H9 (cell line): ENCODE data around the gene MMRN2. TPM values are rescaled to one million over a fixed set of nuclear protein-coding genes. Genes with fewer than 3 reads are reported as not detected.

Source experiments
- DNase-seq: peaks from one replicate; pipeline ENCODE4 v3.0.0-alpha.2; 2017
- H2AFZ ChIP-seq: one replicate; pipeline ENCODE4 v1.6.1; 2013; ENCODE audit warnings: mild to moderate bottlenecking, low read length, control low read depth, moderate library complexity
- H2AK5ac ChIP-seq: 2 replicates; pipeline ENCODE4 v1.6.1; 2013; ENCODE audit warnings: low read length, control low read depth, mixed read lengths; ENCODE audit not compliant: insufficient read length
- H2BK120ac ChIP-seq: one replicate; pipeline ENCODE4 v1.6.1; 2013; ENCODE audit warnings: low read depth, mild to moderate bottlenecking, low read length, control low read depth, inconsistent platforms; ENCODE audit not compliant: poor library complexity, severe bottlenecking
- H2BK12ac ChIP-seq: 2 replicates; pipeline ENCODE4 v1.6.1; 2013; ENCODE audit warnings: low read length, control low read depth, mixed read lengths, low read depth; ENCODE audit not compliant: insufficient read length
- H2BK15ac ChIP-seq: 2 replicates; pipeline ENCODE4 v1.6.1; 2013; ENCODE audit warnings: low read depth, low read length, control low read depth
- H2BK20ac ChIP-seq: one replicate; pipeline ENCODE4 v1.6.1; 2013; ENCODE audit warnings: low read depth, mild to moderate bottlenecking, low read length, control low read depth, inconsistent platforms; ENCODE audit not compliant: poor library complexity, severe bottlenecking
- H2BK5ac ChIP-seq: 2 replicates; pipeline ENCODE4 v1.6.1; 2013; ENCODE audit warnings: low read length, control low read depth, mixed read lengths; ENCODE audit not compliant: insufficient read length
- H3K14ac ChIP-seq: 2 replicates; pipeline ENCODE4 v1.6.1; 2013; ENCODE audit warnings: low read length, control low read depth; ENCODE audit not compliant: insufficient read depth
- H3K18ac ChIP-seq: 2 replicates; pipeline ENCODE4 v1.6.1; 2013; ENCODE audit warnings: low read depth, mild to moderate bottlenecking, mixed read lengths, low read length, control low read depth; ENCODE audit not compliant: insufficient read length
- H3K23ac ChIP-seq: 2 replicates; pipeline ENCODE4 v1.6.1; 2013; ENCODE audit warnings: low read length, control low read depth, mixed read lengths, low read depth; ENCODE audit not compliant: insufficient read length
- H3K23me2 ChIP-seq: 2 replicates; pipeline ENCODE4 v1.6.1; 2013; ENCODE audit warnings: low read depth, mild to moderate bottlenecking, mixed read lengths, low read length, control low read depth; ENCODE audit not compliant: insufficient read length, poor library complexity, severe bottlenecking
- H3K27ac ChIP-seq: 2 replicates; pipeline ENCODE4 v1.5.1; 2013; ENCODE audit warnings: low read length, control low read depth, mixed read lengths, low read depth; ENCODE audit not compliant: insufficient read length
- H3K27me3 ChIP-seq: 2 replicates; pipeline ENCODE4 v1.6.1; 2013; ENCODE audit warnings: low read length, control low read depth, inconsistent platforms; ENCODE audit not compliant: insufficient read depth
- H3K4ac ChIP-seq: 2 replicates; pipeline ENCODE4 v1.6.1; 2013; ENCODE audit warnings: low read depth, mild to moderate bottlenecking, control low read depth, inconsistent platforms, low read length, moderate library complexity
- H3K4me1 ChIP-seq: 2 replicates; pipeline ENCODE4 v1.6.1; 2013; ENCODE audit warnings: low read length, control low read depth, inconsistent platforms; ENCODE audit not compliant: insufficient read depth
- H3K4me2 ChIP-seq: 2 replicates; pipeline ENCODE4 v1.6.1; 2013; ENCODE audit warnings: low read length, control low read depth, mixed read lengths; ENCODE audit not compliant: insufficient read length, insufficient read depth
- H3K56ac ChIP-seq: 2 replicates; pipeline ENCODE4 v1.6.1; 2013; ENCODE audit warnings: low read depth, mild to moderate bottlenecking, mixed read lengths, low read length, control low read depth; ENCODE audit not compliant: insufficient read length
- H3K79me1 ChIP-seq: 2 replicates; pipeline ENCODE4 v1.6.1; 2013; ENCODE audit warnings: low read depth, mild to moderate bottlenecking, moderate library complexity, low read length, control low read depth, inconsistent platforms; ENCODE audit not compliant: insufficient read depth, poor library complexity, severe bottlenecking
- H3K79me2 ChIP-seq: 2 replicates; pipeline ENCODE4 v1.6.1; 2013; ENCODE audit warnings: low read length, control low read depth, inconsistent platforms; ENCODE audit not compliant: insufficient read depth
- H3K9ac ChIP-seq: 2 replicates; pipeline ENCODE4 v1.6.1; 2013; ENCODE audit warnings: low read length, control low read depth, mixed read lengths; ENCODE audit not compliant: insufficient read length; ENCODE audit errors: extremely low read depth
- H3K9me3 ChIP-seq: one replicate; pipeline ENCODE4 v1.6.1; 2013; ENCODE audit warnings: low read depth, low read length, inconsistent platforms; ENCODE audit not compliant: control insufficient read depth
- H3T11ph ChIP-seq: one replicate; pipeline ENCODE4 v1.6.1; 2013; ENCODE audit warnings: mild to moderate bottlenecking, low read length, control low read depth, inconsistent platforms
- H4K20me1 ChIP-seq: one replicate; pipeline ENCODE4 v1.6.1; 2013; ENCODE audit not compliant: control insufficient read depth, insufficient read length, insufficient read depth
- H4K5ac ChIP-seq: 2 replicates; pipeline ENCODE4 v1.6.1; 2013; ENCODE audit warnings: low read depth, mild to moderate bottlenecking, mixed read lengths, low read length, control low read depth; ENCODE audit not compliant: insufficient read length
- H4K8ac ChIP-seq: replicated peaks from 2 replicates; pipeline ENCODE4 v1.6.1; 2013; ENCODE audit warnings: low read length, control low read depth, mixed read lengths, low read depth; ENCODE audit not compliant: insufficient read length
- H4K91ac ChIP-seq: 2 replicates; pipeline ENCODE4 v1.6.1; 2013; ENCODE audit warnings: low read depth, mild to moderate bottlenecking, moderate library complexity, mixed read lengths, low read length, control low read depth; ENCODE audit not compliant: insufficient read length
- H3K27ac Mint-ChIP-seq, 3 experiments: 2 replicates in 2 of 3; 3 replicates in 1 of 3; pipeline ENCODE4 v1.8.0; 2020 to 2021; ENCODE audit warnings: mixed read lengths in 3 of 3, mild to moderate bottlenecking in 1 of 3, moderate library complexity in 1 of 3
- H3K27me3 Mint-ChIP-seq: 2 replicates; pipeline ENCODE4 v1.8.0; 2021; ENCODE audit warnings: low read depth, mild to moderate bottlenecking, moderate library complexity, mixed read lengths
- H3K36me3 Mint-ChIP-seq, 3 experiments: 2 replicates in 2 of 3; 3 replicates in 1 of 3; pipeline ENCODE4 v1.8.0; 2020 to 2021; ENCODE audit warnings: low read depth in 3 of 3, mixed read lengths in 3 of 3; ENCODE audit not compliant: insufficient read depth in 1 of 3
- H3K4me1 Mint-ChIP-seq, 2 experiments: 2 replicates each; pipeline ENCODE4 v1.8.0; 2020; ENCODE audit warnings: mixed read lengths in 2 of 2
- H3K4me3 Mint-ChIP-seq, 2 experiments: 2 replicates in 1 of 2; 3 replicates in 1 of 2; pipeline ENCODE4 v1.8.0; 2020 to 2021; ENCODE audit warnings: mild to moderate bottlenecking in 2 of 2, mixed read lengths in 2 of 2, moderate library complexity in 1 of 2
- H3K9me3 Mint-ChIP-seq, 2 experiments: 2 replicates in 1 of 2; 3 replicates in 1 of 2; pipeline ENCODE4 v1.8.0; 2020; ENCODE audit warnings: mild to moderate bottlenecking in 2 of 2, mixed read lengths in 2 of 2, moderate library complexity in 1 of 2
- WGBS: extraction: QIAGEN DNeasy Blood & Tissue Kit; methylation state at CpG from one replicate; pipeline ENCODE4 v1.1.7; 2013; ENCODE audit warnings: missing lambda C conversion rate, low lambda C conversion rate, mixed read lengths; ENCODE audit not compliant: insufficient read length; ENCODE audit errors: extremely low coverage; 5-methylcytosine and 5-hydroxymethylcytosine counted together
- total RNA-seq: library from RNA; stranded (reverse); gene quantifications from 2 replicates; pipeline ENCODE4 v1.2.1, GENCODE V29; 2021
- TF ChIP-seq, protein P1 (sequence below): fragments of 200-600 bp; sonication (generic); conservative IDR thresholded peaks from 3 replicates; pipeline ENCODE4 v1.8.0; 2021; ENCODE audit warnings: antibody characterized with exemption, mild to moderate bottlenecking

The MMRN2 gene
- total RNA-seq, 1 experiment from 2014 or later: 1.0 TPM

DNA sequence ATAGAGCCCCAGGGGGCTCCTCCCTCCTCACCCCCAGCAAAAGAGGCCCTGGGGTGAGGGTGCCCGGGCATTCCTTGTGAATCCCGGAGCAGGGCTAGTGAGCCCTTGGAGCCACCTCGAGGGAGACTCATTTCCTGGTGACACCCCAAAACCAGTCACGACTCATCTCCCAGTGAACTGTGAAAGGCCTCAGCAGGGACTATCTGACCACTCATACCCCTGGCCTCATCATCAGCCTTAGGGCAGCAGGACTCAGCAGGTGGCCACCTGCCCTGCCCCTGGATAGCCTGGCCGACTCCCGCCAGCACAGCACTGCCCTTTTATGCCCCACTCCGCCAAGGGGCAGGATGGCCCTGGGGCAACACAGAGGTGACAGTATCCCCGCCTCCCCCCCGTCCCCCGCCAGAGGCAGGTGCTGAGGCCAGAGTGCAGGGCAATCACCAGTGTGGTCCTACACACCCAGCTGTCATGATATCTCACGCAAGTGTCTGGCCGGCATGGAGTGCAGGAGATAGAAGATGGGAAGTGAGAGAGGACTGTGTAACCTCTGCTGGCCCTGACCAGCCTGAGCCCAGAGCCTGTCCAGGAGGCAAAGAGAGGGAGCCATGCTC, 4.2 kb upstream of the MMRN2 start:
- no peaks in the 10 kb centered on the region for H4K20me1 ChIP-seq
- H2BK5ac ChIP-seq: no peak overlapping the region
- H3K23me2 ChIP-seq: no peaks in the 10 kb centered on the region
- H2BK15ac ChIP-seq: no peak overlapping the region
- H3K27me3 ChIP-seq: no peaks in the 10 kb centered on the region
- peaks cover 2% of the 10 kb centered on the region; the same call in 1 of the 2 replicates for H3K4me1 ChIP-seq
- H3K27ac ChIP-seq: no peak overlapping the region
- H2AK5ac ChIP-seq: no peak overlapping the region
- no peak overlapping the region for H3K14ac ChIP-seq
- no peak overlapping the region for H4K91ac ChIP-seq
- H3T11ph ChIP-seq: no peak overlapping the region
- WGBS: no CpG with 5 or more reads among the region's 12 CpGs
- H3K56ac ChIP-seq: no peak overlapping the region
- H2BK20ac ChIP-seq: no peak overlapping the region
- Mint-ChIP-seq H3K4me3 (no peak overlapping the region; a peak in 1 of 5 replicates), H3K4me1 (peaks cover 28 to 34% of the 10 kb centered on the region in 2 experiments), H3K9me3 (no peaks in the 10 kb centered on the region), H3K27ac (no peak overlapping the region), H3K36me3 (no peaks in the 10 kb centered on the region), H3K27me3 (no peaks in the 10 kb centered on the region; the same call in 1 of the 2 replicates)
- H3K9me3 ChIP-seq: no peaks in the 10 kb centered on the region
- H3K18ac ChIP-seq: no peak overlapping the region
- DNase-seq: no peak
- no peak overlapping the region for H3K4me2 ChIP-seq
- no peak overlapping the region for H2BK12ac ChIP-seq
- no peaks in the 10 kb centered on the region for H3K79me1 ChIP-seq
- TF ChIP-seq, protein P1, sequence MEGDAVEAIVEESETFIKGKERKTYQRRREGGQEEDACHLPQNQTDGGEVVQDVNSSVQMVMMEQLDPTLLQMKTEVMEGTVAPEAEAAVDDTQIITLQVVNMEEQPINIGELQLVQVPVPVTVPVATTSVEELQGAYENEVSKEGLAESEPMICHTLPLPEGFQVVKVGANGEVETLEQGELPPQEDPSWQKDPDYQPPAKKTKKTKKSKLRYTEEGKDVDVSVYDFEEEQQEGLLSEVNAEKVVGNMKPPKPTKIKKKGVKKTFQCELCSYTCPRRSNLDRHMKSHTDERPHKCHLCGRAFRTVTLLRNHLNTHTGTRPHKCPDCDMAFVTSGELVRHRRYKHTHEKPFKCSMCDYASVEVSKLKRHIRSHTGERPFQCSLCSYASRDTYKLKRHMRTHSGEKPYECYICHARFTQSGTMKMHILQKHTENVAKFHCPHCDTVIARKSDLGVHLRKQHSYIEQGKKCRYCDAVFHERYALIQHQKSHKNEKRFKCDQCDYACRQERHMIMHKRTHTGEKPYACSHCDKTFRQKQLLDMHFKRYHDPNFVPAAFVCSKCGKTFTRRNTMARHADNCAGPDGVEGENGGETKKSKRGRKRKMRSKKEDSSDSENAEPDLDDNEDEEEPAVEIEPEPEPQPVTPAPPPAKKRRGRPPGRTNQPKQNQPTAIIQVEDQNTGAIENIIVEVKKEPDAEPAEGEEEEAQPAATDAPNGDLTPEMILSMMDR: no peak
- no peak overlapping the region for H4K5ac ChIP-seq
- H3K79me2 ChIP-seq: no peaks in the 10 kb centered on the region
- H4K8ac ChIP-seq: no peak overlapping the region
- H2AFZ ChIP-seq: no peak overlapping the region
- H3K9ac ChIP-seq: no peak overlapping the region
- H2BK120ac ChIP-seq: no peak overlapping the region
- no peak overlapping the region for H3K4ac ChIP-seq
- H3K23ac ChIP-seq: no peak overlapping the region
